ENCODE results near the gene VMA21. TPM values are rescaled to one million over a fixed set of nuclear protein-coding genes. Genes with fewer than 3 reads are reported as not detected.
A peak's percentile ranks its signal among the peaks of the same experiment; 100 is the strongest.

Gene VMA21
- total RNA-seq, 6 donors from 2014 or later = 9.4 to 30.7 (median 25.0) TPM

DNA sequence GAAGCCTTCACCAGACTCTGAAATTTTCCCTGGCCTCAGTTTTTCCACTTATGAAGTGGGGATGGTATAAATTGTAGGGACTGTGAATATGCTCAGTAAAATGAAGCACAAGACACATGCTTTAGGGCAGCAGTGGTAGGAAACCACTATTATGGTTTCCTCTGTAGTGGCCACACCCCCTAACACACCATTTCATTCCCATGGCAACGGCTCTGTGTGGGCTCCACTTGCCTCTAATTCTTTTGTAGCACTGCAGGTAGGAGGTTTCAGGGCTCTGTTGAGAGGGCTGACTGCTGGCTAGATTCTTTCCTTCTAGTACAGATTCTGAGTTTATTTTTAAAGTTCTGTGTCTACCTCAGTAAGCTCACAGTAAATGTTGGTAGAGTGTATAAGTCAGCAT is 3.5 kb upstream of the VMA21 start:
- ATAC-seq (ENCODE audit: low FRiP score in 2 of 2) = no peak
- no peak for DNase-seq

DNA sequence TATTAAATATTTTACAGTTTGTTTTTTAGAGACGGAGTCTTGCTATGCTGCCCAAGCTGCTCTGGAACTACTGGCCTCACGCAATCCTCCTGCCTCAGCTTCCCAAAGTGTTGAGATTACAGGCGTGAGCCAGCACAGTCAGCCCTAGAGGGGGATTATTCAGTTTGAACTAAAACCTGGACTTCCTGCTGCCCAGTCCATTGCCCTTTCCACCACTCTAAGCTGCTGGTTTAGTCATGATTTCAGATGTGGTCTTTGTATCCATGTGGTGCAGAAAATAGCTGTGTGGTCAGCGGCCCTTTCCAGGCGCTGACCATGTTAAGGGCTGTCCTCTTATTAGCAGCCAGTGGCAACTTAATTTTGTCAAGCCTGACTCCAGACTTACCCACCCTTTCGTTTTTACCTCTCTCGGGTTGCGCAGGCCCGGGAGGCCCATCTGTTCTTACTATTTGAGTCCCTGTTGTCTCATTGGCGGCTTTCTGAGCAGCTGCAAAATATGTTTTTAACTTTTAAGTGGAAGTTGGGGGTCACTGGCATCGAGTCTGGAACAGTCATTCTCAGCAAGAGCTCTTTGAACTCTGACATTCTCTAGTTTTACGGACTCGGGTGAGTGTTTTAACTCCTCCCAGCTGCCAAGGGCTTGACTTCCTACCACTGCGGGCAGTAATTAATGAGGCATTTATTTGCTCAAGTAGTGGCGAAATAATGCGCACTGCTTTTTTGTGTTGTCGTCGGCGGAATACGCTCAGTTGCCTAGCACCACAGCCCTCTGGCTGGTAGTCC is 773 bp upstream of the VMA21 start:
- ATAC-seq (ENCODE audit: low FRiP score in 2 of 2) (peak; percentile 64 to 76), DNase-seq (peak in 1 of 2 donors; percentile 31)
- H3K9me3 ChIP-seq = no peaks in the 10 kb centered on the region
- no peaks in the 10 kb centered on the region for H3K27me3 ChIP-seq
- H3K27ac ChIP-seq = peak overlapping the region; percentile 90 to 93 (median 91)
- 24 to 53% methylated on average over 9 to 20 of the region's 20 CpGs for WGBS, 2 donors
- TF ChIP-seq, protein P1, sequence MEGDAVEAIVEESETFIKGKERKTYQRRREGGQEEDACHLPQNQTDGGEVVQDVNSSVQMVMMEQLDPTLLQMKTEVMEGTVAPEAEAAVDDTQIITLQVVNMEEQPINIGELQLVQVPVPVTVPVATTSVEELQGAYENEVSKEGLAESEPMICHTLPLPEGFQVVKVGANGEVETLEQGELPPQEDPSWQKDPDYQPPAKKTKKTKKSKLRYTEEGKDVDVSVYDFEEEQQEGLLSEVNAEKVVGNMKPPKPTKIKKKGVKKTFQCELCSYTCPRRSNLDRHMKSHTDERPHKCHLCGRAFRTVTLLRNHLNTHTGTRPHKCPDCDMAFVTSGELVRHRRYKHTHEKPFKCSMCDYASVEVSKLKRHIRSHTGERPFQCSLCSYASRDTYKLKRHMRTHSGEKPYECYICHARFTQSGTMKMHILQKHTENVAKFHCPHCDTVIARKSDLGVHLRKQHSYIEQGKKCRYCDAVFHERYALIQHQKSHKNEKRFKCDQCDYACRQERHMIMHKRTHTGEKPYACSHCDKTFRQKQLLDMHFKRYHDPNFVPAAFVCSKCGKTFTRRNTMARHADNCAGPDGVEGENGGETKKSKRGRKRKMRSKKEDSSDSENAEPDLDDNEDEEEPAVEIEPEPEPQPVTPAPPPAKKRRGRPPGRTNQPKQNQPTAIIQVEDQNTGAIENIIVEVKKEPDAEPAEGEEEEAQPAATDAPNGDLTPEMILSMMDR (IDR thresholded peaks at IDR 0.05) = no peak
- TF ChIP-seq EP300 (IDR thresholded peaks at IDR 0.05) = no peak
- TF ChIP-seq POLR2A (IDR thresholded peaks at IDR 0.05) = no peak
- TF ChIP-seq POLR2AphosphoS5 (IDR thresholded peaks at IDR 0.05) = peak in 1 of 2 donors; percentile 12
- no peaks in the 10 kb centered on the region for H3K36me3 ChIP-seq
- H3K4me3 ChIP-seq = peak overlapping the region in 3 of 4 donors; percentile 57 to 87 (median 78)
- H3K4me1 ChIP-seq = peaks cover 5 to 14% (median 8%) of the 10 kb centered on the region in 4 donors

More for the DNA sequence above, 3.5 kb upstream of the VMA21 start:
- no peak overlapping the region for H3K27ac ChIP-seq
- no peak for TF ChIP-seq POLR2A (IDR thresholded peaks at IDR 0.05)
- no peak for TF ChIP-seq POLR2AphosphoS5 (IDR thresholded peaks at IDR 0.05)
- no peak for TF ChIP-seq EP300 (IDR thresholded peaks at IDR 0.05)
- TF ChIP-seq, protein P1 (IDR thresholded peaks at IDR 0.05) = no peak
- 17 to 50% methylated on average over 1 of the region's 1 CpG for WGBS, 2 donors
- H3K27me3 ChIP-seq = no peaks in the 10 kb centered on the region
- H3K36me3 ChIP-seq = no peaks in the 10 kb centered on the region
- no peaks in the 10 kb centered on the region for H3K9me3 ChIP-seq
- H3K4me3 ChIP-seq = no peak overlapping the region
- H3K4me1 ChIP-seq = peaks cover 2 to 5% (median 5%) of the 10 kb centered on the region in 4 donors

DNA sequence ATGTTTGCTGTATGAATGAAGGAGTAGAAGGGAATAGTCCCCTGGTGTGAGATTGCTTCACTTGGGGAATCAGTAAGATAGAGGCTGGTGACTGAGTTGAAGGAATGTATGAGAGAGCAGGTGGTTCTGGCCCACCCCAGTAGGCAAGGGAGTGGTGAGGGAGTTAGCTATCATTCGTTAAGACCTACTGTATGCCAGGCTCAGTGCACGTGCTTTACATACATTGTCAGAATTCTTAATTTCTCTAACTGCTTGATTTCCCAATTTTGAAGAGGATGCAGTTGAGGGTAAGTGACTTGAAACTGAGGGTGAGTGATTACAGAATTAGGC is 700 bp downstream of the VMA21 start:
- Histone ChIP-seq H3K4me1 (peaks cover 5 to 14% (median 8%) of the 10 kb centered on the region in 4 donors), H3K27ac (peak overlapping the region; percentile 90 to 93 (median 91)), H3K4me3 (peak overlapping the region; percentile 45 to 87 (median 68)), H3K27me3 (no peaks in the 10 kb centered on the region), H3K9me3 (no peaks in the 10 kb centered on the region), H3K36me3 (no peaks in the 10 kb centered on the region)
- ATAC-seq (ENCODE audit: low FRiP score in 2 of 2) = peak in 1 of 2 donors; percentile 7
- no peak for DNase-seq
- no peak for TF ChIP-seq POLR2AphosphoS5 (IDR thresholded peaks at IDR 0.05)
- TF ChIP-seq, protein P1 (IDR thresholded peaks at IDR 0.05) = no peak
- TF ChIP-seq POLR2A (IDR thresholded peaks at IDR 0.05) = no peak
- no peak for TF ChIP-seq EP300 (IDR thresholded peaks at IDR 0.05)
- 0 to 24% methylated on average over 2 of the region's 2 CpGs for WGBS, 2 donors

DNA sequence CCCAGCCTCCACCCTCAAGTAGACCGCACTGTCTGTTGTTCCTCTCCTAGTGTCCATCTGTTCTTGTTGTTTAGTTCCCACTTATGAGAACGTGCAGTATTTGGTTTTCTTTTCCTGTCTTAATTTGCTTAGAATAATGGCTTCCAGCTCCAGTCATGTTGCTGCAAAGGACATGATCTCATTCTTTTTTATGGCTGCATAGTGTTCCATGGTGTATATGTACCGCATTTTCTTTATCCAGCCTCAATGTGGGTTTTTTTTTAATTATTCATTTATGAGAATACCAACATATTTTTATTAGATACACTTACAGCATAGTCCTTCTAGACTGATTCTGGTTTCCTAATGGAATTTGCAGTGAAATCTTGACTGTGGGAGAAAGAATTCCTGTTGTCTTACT is 1.3 kb downstream of the VMA21 start:
- WGBS, 2 donors = 78 to 79% methylated on average over 3 of the region's 3 CpGs
- Histone ChIP-seq H3K4me3 (peak overlapping the region in 1 of 4 donors; percentile 87), H3K36me3 (no peaks in the 10 kb centered on the region), H3K27ac (no peak overlapping the region), H3K27me3 (no peaks in the 10 kb centered on the region), H3K9me3 (no peaks in the 10 kb centered on the region), H3K4me1 (peaks cover 5 to 14% (median 8%) of the 10 kb centered on the region in 4 donors)
- no peak for DNase-seq
- ATAC-seq (ENCODE audit: low FRiP score in 2 of 2) = no peak
- TF ChIP-seq, protein P1 (IDR thresholded peaks at IDR 0.05) = no peak
- no peak for TF ChIP-seq EP300 (IDR thresholded peaks at IDR 0.05)
- no peak for TF ChIP-seq POLR2AphosphoS5 (IDR thresholded peaks at IDR 0.05)
- TF ChIP-seq POLR2A (IDR thresholded peaks at IDR 0.05) = no peak

Data from upper lobe of left lung (tissue), 6 donors.